Mesothelial cell of epicardium (in vitro differentiated cells): ENCODE measurements around the gene RMI2. TPM values are rescaled to one million over a fixed set of nuclear protein-coding genes. Genes with fewer than 3 reads are reported as not detected.

Source experiments
- DNase-seq, 2 experiments: peaks; one replicate each; pipeline ENCODE4 v3.0.0; 2021; ENCODE audit warnings: low spot score in 2 of 2; ENCODE audit not compliant: unreplicated experiment in 2 of 2
- H3K27ac Mint-ChIP-seq: 2 replicates; pipeline ENCODE4 v1.8.0; 2021; ENCODE audit warnings: mixed read lengths
- H3K27me3 Mint-ChIP-seq: 2 replicates; pipeline ENCODE4 v1.8.0; 2021; ENCODE audit warnings: low read depth, mixed read lengths
- H3K36me3 Mint-ChIP-seq: 2 replicates; pipeline ENCODE4 v1.8.0; 2021; ENCODE audit warnings: mixed read lengths
- H3K4me1 Mint-ChIP-seq: 2 replicates; pipeline ENCODE4 v1.8.0; 2021; ENCODE audit warnings: mixed read lengths
- H3K4me3 Mint-ChIP-seq: 2 replicates; pipeline ENCODE4 v1.8.0; 2021; ENCODE audit warnings: mild to moderate bottlenecking, moderate library complexity, mixed read lengths
- H3K9me3 Mint-ChIP-seq: 2 replicates; pipeline ENCODE4 v1.8.0; 2021; ENCODE audit warnings: mixed read lengths
- total RNA-seq: library from RNA; stranded (reverse); gene quantifications from 3 replicates; pipeline ENCODE4 v1.2.1, GENCODE V29; 2021
- TF ChIP-seq, protein P1 (sequence below): fragments of 200-600 bp; sonication (generic); IDR thresholded peaks from one replicate; pipeline ENCODE4 v1.5.0; 2021; ENCODE audit warnings: antibody characterized with exemption; ENCODE audit not compliant: unreplicated experiment

RMI2 gene
- total RNA-seq, 1 donor from 2014 or later: 22.4 TPM

DNA sequence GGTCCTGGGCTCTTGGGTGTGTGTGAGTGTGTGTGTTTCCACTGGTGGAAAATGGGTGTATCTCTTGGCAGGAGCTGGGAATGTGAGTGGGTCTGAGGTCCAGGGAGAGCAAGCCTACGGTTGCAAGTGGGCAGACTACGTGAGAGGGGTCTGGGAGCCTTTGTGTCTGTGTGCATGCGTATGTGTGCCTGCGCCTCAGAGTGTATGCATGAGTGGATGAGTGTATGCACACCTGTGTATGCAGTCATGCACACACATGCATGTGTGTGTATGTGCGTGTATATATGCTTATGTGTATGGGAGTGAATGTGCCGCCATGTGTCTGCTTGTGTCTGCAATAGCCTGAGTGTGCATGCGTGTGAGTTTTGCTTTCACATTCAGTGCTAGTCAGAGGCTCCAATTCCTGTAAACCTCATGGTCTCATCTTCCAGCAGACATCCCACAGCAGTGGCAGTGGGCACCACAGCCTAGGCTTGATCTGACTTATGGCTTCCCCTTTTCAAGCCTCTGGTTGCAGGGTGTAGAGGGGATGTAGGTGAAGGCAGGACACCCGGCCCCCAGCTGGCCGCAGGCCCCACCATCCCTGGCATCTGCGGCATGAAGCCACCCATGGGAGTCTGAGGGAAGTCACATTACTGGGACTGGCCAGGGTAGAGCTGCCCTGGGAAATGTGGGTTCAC lies 19.7 kb upstream of the RMI2 start:
- no peak for DNase-seq
- Mint-ChIP-seq H3K9me3 (no peaks in the 10 kb centered on the region), H3K27ac (no peak overlapping the region), H3K36me3 (peaks cover 5% of the 10 kb centered on the region), H3K27me3 (no peaks in the 10 kb centered on the region), H3K4me1 (peaks cover 16% of the 10 kb centered on the region), H3K4me3 (no peak overlapping the region)
- TF ChIP-seq, protein P1, sequence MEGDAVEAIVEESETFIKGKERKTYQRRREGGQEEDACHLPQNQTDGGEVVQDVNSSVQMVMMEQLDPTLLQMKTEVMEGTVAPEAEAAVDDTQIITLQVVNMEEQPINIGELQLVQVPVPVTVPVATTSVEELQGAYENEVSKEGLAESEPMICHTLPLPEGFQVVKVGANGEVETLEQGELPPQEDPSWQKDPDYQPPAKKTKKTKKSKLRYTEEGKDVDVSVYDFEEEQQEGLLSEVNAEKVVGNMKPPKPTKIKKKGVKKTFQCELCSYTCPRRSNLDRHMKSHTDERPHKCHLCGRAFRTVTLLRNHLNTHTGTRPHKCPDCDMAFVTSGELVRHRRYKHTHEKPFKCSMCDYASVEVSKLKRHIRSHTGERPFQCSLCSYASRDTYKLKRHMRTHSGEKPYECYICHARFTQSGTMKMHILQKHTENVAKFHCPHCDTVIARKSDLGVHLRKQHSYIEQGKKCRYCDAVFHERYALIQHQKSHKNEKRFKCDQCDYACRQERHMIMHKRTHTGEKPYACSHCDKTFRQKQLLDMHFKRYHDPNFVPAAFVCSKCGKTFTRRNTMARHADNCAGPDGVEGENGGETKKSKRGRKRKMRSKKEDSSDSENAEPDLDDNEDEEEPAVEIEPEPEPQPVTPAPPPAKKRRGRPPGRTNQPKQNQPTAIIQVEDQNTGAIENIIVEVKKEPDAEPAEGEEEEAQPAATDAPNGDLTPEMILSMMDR: no peak

DNA sequence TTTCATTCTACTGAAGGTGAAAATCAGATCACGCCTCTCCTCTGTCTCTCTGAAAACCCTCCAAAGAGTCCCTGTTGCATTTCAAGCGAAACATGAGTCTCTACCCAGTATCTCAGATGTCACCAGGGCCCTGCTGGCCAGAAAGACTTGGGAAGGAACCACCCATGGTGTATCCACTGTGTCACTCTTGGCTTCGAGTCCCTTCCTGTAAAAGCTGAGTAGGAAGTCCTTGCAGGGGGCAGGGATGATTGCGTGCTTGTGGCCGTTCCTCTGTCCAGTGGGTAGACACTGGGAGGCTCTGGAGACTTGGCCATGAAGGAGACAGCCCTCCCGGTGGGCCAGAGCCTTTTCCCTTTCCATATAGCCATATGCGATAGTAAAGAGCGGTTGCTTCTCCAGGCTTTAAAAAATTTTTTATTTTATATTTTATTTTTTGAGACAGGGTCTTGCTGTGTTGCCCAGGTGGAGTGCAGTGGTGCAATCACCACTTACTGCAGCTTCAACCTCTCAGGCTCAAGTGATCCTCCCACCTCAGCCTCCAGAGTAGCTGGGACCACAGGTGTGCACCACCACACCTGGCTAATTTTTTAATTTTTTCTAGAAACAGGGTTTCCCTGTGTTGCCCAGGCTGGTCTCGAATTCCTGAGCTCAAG lies 19.0 kb upstream of the RMI2 start:
- peaks cover 5% of the 10 kb centered on the region for H3K36me3 Mint-ChIP-seq
- H3K4me3 Mint-ChIP-seq: no peak overlapping the region
- H3K27me3 Mint-ChIP-seq: no peaks in the 10 kb centered on the region
- TF ChIP-seq, protein P1: no peak
- no peak for DNase-seq
- peaks cover 16% of the 10 kb centered on the region for H3K4me1 Mint-ChIP-seq
- H3K9me3 Mint-ChIP-seq: no peaks in the 10 kb centered on the region
- H3K27ac Mint-ChIP-seq: peak overlapping the region; percentile 50

DNA sequence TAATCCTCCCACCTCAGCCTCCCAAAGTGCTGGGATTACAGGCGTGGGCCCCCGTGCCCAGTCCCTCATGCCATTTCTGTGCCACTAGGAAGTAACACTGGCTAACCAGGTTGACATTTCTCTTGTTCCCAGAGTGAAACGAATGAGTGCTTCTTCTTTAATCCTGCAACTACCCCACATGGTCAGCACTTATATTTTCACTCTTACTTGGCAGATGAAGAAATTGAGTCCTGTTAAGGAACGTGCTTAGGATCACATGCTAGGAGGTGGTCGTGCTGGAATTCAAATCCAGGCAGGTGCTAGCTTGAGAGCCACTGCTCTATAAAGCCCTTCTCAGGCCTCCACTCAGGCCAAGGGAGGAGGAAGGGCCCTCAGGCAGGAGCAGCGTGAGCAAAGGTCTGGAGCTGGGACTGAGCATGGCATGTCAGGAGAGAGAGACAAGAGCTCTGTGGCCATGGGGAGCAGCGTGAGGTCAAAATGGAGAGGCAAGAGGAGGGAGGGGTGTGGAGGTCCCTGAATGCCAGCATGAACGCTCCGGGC lies 18.5 kb upstream of the RMI2 start:
- no peaks in the 10 kb centered on the region for H3K27me3 Mint-ChIP-seq
- TF ChIP-seq, protein P1: no peak

DNA sequence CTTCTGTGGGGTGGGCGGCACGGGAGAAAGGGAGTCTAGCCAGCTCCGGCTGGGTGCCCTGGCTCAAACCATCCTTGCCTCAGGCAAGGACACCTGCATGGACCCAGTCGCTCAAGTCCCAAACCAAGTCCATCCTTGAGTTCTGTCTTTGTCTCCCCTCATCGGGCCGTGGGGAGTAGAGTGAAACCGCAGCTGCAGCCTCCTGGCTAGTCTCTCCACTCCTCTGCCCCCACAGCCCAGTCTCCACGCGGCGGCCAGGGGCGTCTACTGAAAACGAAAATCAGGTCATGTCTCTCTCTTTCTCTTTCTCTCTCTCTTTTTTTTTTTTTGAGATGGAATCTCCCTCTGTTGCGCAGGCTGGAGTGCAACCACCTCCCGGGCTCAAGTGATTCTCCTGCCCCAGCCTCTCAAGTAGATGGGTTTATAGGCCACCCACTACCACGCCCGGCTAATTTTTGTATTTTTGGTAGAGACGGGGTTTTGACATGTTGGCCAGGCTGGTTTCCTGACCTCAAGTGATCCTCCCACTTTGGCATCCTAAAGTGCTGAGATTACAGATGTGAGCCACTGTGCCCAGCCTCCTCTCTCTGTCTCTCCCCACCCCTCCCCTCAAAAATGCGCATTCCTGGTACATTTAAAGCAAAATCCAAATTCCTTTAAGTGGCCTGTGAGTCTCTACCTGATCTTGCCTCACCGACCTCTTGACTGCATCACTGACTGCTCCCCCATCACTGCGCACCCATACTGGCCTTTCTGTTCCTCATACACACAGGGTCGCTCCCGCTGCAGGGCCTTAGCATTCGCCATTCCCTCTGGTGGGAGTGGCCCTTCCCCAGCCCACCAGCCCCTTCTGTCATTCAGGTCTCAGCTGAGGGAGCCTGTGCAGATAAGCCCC lies 17.7 kb upstream of the RMI2 start:
- no peak overlapping the region for H3K4me3 Mint-ChIP-seq
- H3K36me3 Mint-ChIP-seq: peaks cover 5% of the 10 kb centered on the region
- H3K9me3 Mint-ChIP-seq: no peaks in the 10 kb centered on the region
- TF ChIP-seq, protein P1: no peak
- no peak for DNase-seq
- H3K27me3 Mint-ChIP-seq: no peaks in the 10 kb centered on the region
- peaks cover 16% of the 10 kb centered on the region for H3K4me1 Mint-ChIP-seq
- H3K27ac Mint-ChIP-seq: peak overlapping the region; percentile 89

More for the DNA sequence above, 18.5 kb upstream of the RMI2 start:
- Mint-ChIP-seq H3K4me1 (peaks cover 16% of the 10 kb centered on the region), H3K9me3 (no peaks in the 10 kb centered on the region), H3K27ac (peak overlapping the region; percentile 47), H3K4me3 (no peak overlapping the region), H3K36me3 (peaks cover 5% of the 10 kb centered on the region)
- no peak for DNase-seq

DNA sequence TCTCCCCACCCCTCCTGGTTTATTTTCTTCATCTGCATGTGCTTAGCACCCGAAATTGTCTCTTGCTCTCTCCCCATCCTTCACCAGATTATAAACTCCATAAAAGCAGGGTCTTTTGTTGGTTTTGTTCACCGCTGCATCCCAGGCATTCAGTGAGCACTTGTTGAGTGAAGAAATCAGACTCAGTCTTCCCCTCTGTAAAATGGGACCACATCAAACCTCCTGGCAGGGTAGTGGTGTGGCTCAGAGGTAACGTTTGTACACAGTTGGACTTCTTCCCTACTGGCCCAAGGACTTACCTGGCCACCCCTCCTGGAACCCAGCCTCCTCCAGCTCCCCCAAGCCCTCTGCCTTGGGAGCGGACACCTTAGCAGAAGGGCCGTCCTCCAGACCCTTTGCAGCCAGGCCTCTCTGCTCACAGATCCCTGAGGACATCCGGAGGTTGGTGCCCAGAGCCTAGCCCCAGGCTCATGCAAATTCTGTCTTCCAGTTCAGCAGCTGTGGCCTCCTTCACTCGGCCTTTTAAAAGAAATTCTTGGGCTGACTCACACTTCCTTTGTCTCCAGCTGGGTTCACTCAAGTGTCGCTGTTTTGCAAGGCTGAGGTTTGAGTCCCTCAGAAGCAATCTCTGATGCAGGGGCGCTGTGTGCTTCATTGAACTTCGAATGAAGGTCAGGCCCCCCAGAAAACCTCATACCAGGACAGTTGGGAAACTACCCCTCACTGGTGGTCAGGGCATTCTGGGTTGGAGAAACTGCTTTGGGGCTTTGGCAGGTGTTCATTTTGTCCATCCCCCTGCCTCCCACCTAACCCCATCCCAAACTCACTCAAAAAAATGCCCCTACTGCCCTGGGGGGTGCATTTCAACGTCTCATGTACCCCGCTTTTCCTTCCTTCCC lies 16.8 kb upstream of the RMI2 start:
- peak overlapping the region; percentile 89 for H3K27ac Mint-ChIP-seq
- H3K9me3 Mint-ChIP-seq: no peaks in the 10 kb centered on the region
- H3K4me3 Mint-ChIP-seq: no peak overlapping the region
- no peaks in the 10 kb centered on the region for H3K27me3 Mint-ChIP-seq
- peaks cover 5% of the 10 kb centered on the region for H3K36me3 Mint-ChIP-seq
- H3K4me1 Mint-ChIP-seq: peaks cover 16% of the 10 kb centered on the region
- DNase-seq: no peak
- TF ChIP-seq, protein P1: no peak
